Measurements from ENCODE around the gene POLDIP3. TPM values are rescaled to one million over a fixed set of nuclear protein-coding genes. Genes with fewer than 3 reads are reported as not detected.

The POLDIP3 gene
- total and polyA plus RNA-seq, 2 donors (not counting 3 experiments of a cell fraction or from before 2014, with no cell fraction given): 29.3 to 60.4 TPM

- intact Hi-C loops (cut with micrococcal nuclease): no loop called here
- Histone ChIP-seq H3K4me1 (ENCODE audit: control insufficient read depth, extremely low read depth, insufficient read depth, low read length) (peaks cover 40% of the 10 kb centered on the region), H3K4me2 (ENCODE audit: insufficient read depth, low read length) (peak overlapping the region; percentile 55), H3K27ac (ENCODE audit: insufficient read depth, low read depth, low read length) (peak overlapping the region; percentile 25), H3K4me3 (replicated peaks in 1 of 3; ENCODE audit: insufficient read depth in 1 of 3, low read depth in 1 of 3, low read length in 3 of 3) (no peak overlapping the region), H3K27me3 (ENCODE audit: control insufficient read depth in 2 of 2, insufficient read depth in 2 of 2, low read length in 2 of 2) (no peaks in the 10 kb centered on the region), H3K9me1 (replicated peaks; ENCODE audit: control insufficient read depth, extremely low read depth, insufficient read depth, low read length) (no peaks in the 10 kb centered on the region), H3K36me3 (ENCODE audit: control insufficient read depth in 2 of 2, extremely low read depth in 1 of 2, insufficient read depth in 2 of 2, low read length in 2 of 2) (no peaks in the 10 kb centered on the region), H3K9ac (replicated peaks; ENCODE audit: extremely low read depth, insufficient read depth, low read length) (no peak overlapping the region), H2AFZ (ENCODE audit: low read depth, low read length) (no peak overlapping the region), H3K9me3 (replicated peaks; ENCODE audit: control insufficient read depth, insufficient read depth, low read length) (no peaks in the 10 kb centered on the region), H3K79me2 (ENCODE audit: control insufficient read depth, insufficient read depth, low read length) (peaks cover 74% of the 10 kb centered on the region), H4K20me1 (replicated peaks; ENCODE audit: control insufficient read depth, extremely low read depth, insufficient read depth, low read length) (no peaks in the 10 kb centered on the region)
- dilution Hi-C loops (cut with MboI; ENCODE audit: extremely low pct_ligation_motif_present, low sequenced_read_pairs): no loop called here
- FAIRE-seq: peak; percentile 95
- no TSS peak for BruUV-seq (replicated peaks)
- POLR2A ChIA-PET: interaction anchor here (0.9 kb wide), 1 partner anchor 30 kb away, joined by 3 read pairs; the partner anchor contains the start of gene POLDIP3
- CTCF ChIA-PET: interaction anchor here (0.9 to 1.0 kb wide), 2 partner anchors 9 to 23 kb away, joined by 5 to 6 read pairs; no protein-coding TSS in a partner anchor
- peak; percentile 75 for DNase-seq (ENCODE audit: low read depth, low spot score)
- TF ChIP-seq JUN (IDR thresholded peaks at IDR 0.05; ENCODE audit: borderline replicate concordance, insufficient read depth, insufficient read length, low read depth) (no peak), POLR2AphosphoS5 (IDR thresholded peaks at IDR 0.05; ENCODE audit: insufficient read depth, low read depth, low read length) (no peak), MAX (IDR thresholded peaks at IDR 0.05; ENCODE audit: insufficient read depth, insufficient read length) (no peak), EZH2 (IDR thresholded peaks at IDR 0.05; ENCODE audit: borderline replicate concordance, low read depth, low read length, severe bottlenecking) (no peak), FOS (IDR thresholded peaks at IDR 0.05; ENCODE audit: borderline replicate concordance, insufficient read depth, low read length) (no peak), POLR2A (IDR thresholded peaks at IDR 0.05; ENCODE audit: low read depth, low read length) (no peak)
These were observed 30.0 kb upstream of the POLDIP3 start for GRCh38 chr22:42644422-42645340.
